Measurements from ENCODE around the gene RFX2.

GRCh38 chr19:5959260-5960004 is 150.9 kb downstream of the RFX2 start:
- TF ChIP-seq CTCF (conservative IDR thresholded peaks at IDR 0.05; ENCODE audit: low read length), result no peak
- TF ChIP-seq EZH2phosphoT487 (IDR thresholded peaks at IDR 0.05; ENCODE audit: borderline replicate concordance), result no peak

Measured in Loucy (cell line).